ENCODE measurements around the gene ARSJ.

ARSJ gene

DNA sequence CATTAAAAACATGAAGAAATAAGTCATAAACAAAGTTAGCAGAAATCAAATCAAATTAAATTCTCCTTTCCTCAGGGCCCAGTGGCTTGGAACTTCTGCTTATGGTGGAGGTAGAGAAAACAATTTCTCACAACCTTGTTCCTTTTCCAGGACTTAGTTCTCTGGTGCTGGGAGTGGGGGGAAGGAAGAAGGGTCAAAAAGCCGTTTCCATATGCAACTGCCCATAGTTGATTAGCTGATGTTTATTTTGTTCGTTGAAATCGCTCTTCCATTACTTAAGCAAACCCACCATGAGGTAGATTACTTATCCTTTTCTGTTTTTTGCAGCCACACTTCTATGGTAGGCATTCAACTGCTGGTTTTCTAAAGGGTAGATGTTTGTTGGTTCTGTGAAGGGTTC is 94.2 kb downstream of the ARSJ start:
- DNase-seq, result no peak

DNA sequence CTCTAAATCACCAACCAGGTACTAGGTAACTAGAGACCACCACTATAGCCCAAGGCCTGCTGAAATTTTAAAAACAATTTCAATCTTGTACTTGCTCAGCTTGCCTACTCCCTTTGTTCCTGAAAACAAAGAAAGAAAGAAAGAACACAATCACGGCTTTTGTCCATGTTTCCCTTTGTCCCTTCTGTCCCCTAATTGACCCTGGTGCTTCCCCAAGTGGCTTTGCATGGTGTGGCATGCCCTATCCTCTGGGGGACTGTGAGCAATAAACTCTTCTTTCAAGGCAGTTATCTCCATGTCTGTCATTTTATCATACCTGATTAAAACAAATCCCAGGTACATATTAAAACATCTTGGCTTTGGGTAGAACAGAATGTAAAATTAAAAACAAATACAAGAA is 94.8 kb downstream of the ARSJ start:
- DNase-seq, result no peak

DNA sequence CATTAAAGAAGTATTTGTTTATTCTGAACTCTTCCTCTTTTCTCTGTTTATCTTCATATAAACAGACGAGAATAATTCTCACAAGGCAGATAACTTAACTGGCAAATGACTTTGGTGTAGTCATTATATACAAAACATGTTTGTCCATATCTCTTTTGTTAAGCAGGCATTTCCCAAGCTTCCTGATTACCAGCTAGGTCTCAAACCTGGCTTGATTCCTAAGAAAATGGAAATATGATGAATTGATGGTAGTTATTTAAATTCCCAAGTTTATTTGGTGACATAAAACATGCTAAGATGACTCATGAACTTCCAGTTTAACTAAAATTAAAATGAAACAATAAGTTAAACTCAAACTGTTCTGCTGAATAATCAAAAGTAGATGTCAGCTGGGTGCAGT is 96.8 kb downstream of the ARSJ start:
- DNase-seq, result no peak

DNA sequence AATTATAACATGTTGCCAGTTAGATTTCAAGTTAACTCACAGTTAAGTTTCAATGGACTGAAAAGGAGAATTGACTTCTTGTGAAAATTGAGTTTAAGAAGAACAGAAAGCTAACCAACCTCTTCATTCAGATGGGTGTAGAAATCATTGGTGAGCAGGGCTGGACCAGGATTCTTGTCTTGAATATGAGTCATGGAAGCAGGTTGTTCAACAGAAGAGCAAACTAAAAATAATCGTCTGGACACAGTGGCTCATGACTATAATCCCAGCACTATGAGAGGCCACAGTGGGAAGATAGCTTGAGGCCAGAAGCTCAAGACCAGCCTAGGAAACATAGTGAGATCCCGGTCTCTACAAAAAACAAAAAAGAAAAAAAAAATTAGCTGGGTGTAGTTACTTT is 98.2 kb downstream of the ARSJ start:
- DNase-seq, result no peak

DNA sequence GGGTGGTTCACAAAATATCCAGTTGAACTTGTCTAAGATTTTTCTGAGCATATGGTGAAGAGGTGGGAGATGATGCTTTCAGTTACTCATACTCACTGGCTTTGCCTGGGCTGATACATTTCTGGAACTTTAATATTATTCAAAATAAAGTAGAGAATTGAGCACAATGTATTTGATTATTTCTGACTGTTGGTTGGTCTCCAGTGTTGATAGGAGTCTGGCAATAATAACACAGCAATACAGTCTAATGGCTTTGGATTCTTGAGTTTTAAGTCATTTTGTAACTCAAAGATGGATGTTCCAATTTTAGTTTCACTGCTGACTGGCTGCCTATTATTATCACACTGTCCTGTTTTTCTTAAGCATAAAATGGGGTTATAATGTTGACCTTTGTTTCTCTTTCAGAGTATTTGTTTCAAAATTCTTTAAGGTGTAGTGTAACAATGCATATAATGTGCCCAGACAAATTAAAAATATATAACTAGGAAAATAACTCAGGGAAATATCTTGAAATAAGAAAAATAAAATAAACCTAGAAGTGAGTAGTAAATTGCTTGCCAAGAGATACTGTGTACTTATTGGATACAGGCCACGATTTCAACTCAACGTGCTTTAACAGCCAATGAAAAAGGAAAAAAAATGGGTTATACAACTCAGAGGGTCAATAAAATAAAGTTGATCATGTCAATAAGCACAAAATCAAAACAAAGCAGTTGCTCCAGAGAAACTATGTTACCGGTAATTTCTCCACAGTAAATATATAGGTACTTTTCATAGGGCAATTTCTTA is 99.0 kb downstream of the ARSJ start:
- DNase-seq, result no peak

DNA sequence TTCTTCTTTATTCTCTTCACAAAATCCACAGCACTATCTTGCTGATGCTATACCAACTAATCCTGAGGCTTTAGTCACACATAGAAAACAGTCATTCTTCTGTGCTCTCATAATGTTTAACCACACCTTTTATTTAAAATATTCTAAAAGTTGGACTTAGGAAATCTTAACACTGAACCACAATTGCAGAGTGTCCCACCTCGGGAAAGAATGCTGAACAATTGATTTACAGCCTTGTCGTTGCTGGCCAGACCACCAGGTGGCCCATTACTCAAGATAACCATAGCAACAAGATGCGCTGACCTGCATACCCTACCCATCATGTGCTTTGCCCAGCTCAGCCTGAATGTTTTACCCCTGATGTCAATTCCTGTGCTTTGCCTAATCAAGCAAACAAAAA is 100.8 kb downstream of the ARSJ start:
- no peak for DNase-seq

DNA sequence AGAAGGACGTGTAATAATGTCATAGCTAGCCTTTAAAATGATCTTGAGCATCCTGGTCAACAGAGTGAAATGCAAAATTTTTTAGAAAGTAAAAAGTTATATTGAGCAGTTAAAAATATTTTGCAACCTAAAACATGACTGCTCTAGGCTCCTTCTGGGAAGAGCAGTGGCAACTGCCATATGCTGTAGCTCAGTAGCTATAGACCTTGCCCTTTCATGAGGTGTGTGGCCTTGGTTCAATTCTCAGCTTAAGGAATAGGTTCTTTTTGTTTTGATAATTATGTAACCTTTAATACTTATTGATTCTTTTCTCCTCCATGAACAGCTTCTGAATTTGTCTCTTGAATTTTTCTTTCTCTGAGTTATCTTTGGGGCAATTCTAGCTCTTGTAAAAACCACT is 105.0 kb downstream of the ARSJ start:
- DNase-seq, result no peak

DNA sequence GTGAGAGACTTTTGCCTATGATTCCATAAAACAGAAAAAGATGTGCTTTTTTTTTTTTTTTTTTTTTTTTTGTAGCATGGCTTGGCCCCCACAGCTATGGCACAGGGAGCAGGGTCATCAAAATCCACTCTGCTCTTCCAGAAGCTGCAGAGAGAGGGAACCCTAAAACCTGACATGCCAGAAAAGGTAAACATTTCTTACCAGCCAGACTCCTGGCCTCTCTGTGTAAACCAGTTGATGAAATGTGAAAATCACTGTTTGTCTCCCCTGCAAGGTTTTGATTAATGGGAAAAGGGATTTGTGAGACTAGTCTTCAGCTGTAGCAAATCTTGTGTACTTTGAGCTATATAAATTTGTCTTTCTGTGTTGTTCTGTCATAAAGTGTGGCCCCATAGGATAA is 105.9 kb downstream of the ARSJ start:
- no peak for DNase-seq

DNA sequence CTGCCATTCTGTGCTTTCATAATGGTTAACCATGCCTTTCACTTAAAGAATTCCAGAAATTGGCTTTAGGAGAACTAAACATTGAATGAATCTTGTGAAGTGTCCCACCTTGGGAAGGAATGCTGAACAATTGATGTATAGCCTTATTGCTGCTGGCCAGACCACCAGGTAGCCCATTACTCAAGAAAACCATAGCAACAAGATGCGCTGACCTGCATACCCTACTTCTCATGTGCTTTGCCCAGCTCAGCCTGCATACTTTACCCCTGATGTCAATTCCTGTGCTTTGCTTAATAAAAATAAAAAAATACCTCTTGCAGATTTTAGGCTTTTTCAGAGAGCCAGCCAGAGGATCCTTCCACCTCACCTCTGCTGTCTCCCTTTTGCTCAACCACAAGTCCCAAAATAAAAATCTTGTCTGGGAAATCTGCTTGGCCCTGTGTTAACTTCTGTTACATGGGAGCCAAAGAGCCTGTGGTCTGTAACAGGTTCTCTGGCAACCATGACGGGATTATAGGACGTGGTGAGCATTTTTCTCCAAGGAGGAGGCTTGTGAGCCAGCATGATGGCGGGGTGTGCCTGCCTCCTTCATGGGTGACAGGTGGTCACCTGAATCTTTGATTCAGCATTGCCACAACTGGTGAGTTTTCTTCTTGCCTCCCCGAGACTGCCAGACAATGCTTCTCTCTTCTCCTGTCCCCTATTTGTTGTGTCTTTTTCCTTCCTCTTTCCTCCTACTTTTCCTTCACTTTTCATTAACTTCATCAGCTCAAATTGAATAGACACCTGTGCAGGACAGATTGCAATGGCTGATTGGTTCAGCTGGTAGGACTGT is 106.8 kb downstream of the ARSJ start:
- no peak for DNase-seq

DNA sequence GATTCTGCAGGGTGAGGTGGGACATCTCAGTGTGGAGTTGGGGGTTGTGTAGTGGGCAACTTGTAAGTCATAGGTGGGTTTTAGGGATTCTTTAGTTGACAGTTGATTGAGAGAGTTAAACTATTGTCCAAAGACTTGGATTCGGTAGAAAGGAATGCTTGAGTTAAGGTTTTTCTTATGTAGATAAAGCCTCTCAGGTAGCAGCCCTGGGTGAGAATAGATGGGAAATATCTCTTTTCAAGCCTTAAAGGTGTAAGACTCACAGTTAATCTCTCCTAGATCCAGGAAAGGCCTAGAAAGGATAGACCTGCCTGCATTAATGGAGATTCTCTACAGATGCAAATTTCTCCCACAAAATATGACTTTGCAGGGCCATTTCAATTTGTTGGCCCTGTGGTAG is 108.4 kb downstream of the ARSJ start:
- DNase-seq, result no peak

DNA sequence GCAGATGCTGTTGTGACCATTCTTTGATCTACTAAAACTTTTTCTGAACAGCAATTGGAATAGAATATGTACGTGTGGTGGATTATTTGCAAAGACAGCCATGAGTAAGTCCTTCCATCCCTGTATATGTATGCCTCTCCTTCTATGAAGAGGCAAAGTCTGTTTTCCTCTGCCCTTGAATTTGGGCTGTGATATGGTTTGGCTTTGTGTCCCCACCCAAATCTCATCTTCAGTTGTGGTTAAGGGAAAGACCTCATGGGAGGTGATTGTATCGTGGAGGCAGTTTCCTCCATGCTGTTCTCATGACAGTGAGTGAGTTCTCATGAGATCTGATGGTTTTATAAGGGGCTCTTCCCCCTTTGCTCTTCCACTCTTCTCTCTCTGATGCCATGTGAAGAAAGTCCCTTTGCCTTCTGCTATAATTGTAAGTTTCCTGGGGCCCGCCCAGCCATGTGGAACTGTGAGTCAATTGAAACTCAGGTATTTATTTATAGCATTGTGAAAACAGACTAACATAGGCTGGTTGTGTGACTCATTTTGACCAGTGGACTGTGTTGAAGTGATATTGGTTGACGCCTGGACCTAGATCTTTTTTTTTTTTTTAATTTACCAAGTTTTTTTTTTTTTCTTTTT is 109.6 kb downstream of the ARSJ start:
- peak; percentile 41 for DNase-seq

DNA sequence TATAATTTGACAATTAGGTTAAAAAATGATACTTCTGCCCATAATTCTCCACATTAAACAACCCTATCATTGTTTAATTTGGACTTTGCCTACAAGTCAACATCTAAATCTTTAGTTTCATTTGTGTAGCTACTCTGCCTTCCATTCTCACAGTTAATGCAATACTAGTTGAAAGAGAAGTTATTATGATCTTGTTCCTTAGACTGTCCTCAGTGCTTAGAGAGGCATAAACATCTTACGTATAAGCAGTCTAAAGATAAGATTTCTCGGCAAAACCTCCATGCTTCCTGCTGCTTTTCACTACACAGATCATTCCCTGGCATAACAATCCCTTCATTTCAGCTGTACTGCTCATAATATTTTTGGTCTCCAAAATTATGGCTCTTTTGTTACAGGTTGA is 112.8 kb downstream of the ARSJ start:
- DNase-seq, result no peak

DNA sequence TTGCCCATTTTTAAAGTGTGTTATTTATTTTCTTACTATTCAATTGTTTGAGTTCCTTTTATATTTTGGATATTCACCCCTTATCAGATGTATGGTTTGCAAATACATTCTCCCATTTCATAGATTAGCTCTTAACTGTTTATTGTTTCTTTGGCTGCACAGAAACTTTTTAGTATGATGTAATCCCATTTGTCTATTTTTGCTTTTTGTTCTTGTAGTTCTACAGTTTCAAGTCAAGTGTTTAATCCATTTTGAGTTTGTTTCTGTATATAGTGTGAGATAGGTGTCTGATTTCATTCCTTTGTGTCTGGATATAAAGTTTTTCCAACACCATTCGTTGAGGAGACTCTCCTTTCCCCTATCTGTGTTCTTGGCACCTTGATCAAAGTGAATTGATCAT is 120.5 kb downstream of the ARSJ start:
- no peak for DNase-seq

DNA sequence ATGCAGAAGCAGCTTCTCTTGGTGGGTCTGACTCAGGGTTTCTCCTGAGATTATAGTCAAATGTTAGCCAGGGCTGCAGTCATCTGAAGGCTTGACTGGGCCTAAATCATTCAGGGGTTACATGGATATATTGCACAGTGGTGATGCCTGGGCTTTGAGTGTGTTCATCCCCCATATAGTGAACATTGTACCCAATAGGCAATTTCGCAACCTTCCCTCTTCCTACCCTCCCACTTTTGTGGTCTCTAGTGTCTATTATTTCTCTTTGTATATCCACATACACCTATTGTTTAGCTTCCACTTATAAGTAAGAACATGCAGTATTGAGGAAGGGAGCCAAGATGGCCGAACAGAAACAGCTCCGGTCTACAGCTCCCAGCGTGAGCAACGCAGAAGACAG is 127.6 kb downstream of the ARSJ start:
- DNase-seq, result no peak

All from activated CD4-positive, CD25-positive, alpha-beta regulatory T cell treated with anti-CD3 and anti-CD28 coated beads, Interleukin-2, amount 50 U/mL, for 72 hours (primary cell).